Stimulated activated CD4-positive, alpha-beta T cell treated with anti-CD3 and anti-CD28 coated beads, Interleukin-2, amount 100 ng/mL, for 4 hours (primary cell): Measurements from ENCODE around the gene PTPRCAP.
"Not testable (repeated sequence)": the region's sequence is repeated elsewhere in the genome, so short reads cannot be mapped to it uniquely, and the experiment has no call there.

ENCODE experiments used
- DNase-seq: peaks from one replicate; pipeline ENCODE4 v3.0.0-alpha.2; 2020; ENCODE audit warnings: low read depth

The PTPRCAP gene

DNA sequence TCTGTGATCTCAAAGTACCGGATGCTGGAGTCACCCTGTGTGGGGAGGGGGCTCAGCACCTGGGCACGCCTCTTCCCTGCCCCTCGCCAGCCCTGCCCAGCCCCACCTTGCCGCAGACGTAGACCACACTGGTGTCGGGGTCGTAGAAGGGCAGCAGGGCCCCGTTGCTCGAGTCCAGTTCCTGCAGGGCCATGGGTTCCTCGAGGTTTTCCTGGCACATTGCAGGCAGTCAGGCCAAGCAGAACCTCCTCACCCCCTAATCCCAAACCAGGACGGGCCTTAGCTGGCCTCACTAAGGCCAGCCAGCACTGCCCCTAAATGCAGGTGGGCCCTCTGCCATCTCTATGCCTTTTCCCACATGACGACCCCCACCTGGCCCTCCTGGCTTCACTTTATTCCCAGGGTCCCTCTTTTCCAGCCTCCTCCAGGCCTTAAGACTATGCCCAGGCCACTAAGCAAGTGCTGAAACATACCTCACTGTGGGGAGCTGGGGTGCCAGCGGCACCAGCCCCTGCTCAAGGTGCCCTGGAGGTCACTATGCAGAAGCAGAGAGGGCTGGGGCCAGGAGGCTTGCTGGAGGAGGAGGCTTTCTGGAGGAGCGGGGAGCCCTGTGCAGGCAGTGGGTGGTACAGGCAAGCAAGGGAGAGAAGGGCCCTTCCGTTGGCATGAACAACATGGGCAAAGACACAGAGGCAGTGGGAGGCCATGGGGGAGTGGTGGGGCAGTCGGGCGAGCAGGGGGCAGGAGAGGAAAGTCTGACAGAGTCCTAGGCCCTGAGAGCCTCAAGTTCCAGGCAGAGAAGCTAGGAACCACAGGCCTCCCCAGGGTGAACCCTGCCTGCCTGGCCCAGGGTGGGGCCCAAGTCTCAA, 3.0 kb upstream of the PTPRCAP start:
- no peak for DNase-seq

DNA sequence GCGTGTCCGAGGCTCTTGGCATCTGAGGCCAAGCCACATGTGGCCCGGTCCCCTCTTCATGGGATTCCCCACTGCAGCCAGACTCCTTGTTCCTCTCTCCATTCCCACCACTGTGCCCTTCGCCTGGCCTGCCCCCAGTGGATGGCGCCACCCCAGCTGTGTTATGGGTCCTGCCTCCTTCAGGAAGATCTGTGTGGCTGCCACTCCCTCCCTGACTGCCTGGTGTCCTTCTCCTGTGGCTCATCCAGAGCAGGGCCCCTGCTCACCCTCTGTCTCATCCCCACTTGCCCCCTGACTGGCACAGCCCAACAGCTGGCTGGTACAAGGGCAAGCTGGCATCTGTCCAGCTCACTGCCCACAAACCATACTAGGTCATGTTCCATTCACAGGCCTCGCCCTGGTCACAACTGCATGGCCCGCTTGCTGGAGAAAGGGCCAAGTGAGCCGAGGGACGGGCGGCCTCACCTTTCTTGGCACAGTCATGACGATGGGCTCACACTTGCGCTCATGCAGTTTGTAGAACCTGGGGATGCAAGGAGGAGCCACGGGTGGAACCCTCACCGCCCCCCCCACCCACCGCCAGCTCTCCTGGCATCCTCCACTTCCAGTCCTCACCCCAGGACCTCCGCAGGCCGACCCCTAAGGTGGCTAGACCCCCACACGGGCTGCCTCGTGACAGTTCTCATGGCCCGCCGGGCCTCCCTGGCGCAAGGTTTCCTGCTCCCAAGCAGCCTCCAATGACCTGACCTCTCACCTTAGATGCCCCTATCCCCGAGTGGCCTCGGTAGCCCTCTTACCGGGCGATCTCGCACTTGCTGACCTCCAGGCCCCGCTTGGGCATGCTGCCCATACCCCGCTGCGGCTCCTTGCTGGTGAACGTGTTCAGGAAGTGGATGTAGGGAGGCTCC, 2.1 kb upstream of the PTPRCAP start:
- no peak for DNase-seq

- peak; percentile 63 for DNase-seq
These were observed 848 bp upstream of the PTPRCAP start for GRCh38 chr11:67438158-67438902.

DNA sequence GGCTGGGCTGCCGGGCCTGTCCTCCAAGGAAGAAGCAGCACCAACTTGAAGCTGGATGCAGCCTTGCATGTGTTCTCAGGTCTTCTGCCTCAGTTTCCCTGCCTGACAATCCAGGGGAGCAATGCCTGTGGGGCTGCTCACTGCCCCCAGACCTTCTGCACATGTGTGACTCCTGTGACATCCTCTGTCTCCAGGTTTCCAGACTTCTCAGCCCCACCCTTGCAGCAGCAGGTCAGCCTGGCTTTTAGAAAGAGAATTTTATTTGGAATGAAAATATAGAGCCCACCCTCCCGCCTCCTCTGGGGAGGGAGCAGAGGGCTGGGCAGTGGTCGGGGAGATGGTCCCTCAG, 301 bp upstream of the PTPRCAP start:
- DNase-seq, result no peak

DNA sequence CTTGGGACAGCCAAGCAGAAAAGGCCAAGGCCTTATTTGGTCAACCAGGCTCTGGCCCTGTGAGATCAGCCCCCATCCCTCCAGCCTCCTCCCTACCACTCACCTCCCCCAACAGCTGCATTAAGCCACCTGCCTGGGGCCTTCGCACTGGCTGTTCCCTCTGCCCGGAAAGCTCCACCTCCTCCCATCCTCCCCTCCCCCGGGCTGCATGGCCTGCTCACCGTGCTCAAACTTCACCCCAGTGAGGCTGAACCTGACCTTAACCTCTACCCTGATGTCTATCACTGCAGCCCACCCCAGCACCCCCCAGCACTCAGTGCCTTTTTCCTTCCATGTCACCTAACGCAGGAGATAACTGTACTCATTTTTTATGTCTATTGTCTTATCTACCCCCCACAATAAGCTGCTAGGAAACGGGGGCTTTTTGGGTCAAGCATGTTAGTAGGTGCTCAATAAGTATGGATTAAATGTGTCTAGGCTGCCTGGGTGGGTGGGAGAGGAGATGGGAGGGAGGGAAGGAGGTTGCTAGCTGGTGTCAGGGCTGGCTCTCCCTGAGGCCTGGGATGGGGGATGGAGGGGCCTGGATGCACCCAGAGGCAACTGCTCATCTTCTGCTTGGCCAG, 912 bp downstream of the PTPRCAP start:
- peak; percentile 58 for DNase-seq

DNA sequence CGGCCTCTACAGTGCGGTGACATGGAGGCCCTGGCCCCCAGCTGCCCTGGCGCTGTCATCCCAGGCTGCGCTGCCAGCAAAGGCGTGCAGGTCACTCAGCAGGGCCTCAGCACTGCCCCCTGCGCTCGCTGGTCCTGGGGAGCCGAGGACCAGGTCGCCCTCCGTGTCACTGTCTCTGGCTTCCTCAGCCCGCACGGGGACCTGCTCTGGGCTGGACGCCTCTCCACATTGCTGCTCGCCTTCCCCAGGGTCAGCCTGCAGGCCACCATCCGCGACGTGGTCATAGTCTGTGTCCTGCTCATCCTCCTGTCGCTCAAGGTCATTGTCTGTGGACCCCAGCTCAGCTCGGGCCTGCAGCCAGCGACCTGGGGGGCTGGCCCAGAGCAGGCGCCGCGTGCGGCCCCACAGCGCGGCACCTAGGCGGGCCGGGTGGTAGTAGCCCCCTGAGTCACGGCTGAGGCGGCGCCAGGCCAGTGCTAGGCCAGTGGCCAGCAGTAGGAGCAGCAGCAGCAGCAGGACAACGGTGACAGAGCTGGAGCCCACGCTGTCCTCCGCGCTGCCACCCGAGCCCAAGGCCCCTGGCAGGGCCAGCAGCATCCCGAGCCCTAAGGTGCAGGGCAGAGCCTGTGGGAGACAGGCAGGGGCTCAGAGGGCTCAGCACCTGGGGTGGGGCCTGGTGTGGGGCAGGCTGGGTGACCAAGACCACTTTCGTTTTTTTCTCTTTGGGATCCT, 1.6 kb downstream of the PTPRCAP start:
- no peak for DNase-seq

GRCh38 chr11:67435031-67435726, 2.3 kb downstream of the PTPRCAP start:
- no peak for DNase-seq

DNA sequence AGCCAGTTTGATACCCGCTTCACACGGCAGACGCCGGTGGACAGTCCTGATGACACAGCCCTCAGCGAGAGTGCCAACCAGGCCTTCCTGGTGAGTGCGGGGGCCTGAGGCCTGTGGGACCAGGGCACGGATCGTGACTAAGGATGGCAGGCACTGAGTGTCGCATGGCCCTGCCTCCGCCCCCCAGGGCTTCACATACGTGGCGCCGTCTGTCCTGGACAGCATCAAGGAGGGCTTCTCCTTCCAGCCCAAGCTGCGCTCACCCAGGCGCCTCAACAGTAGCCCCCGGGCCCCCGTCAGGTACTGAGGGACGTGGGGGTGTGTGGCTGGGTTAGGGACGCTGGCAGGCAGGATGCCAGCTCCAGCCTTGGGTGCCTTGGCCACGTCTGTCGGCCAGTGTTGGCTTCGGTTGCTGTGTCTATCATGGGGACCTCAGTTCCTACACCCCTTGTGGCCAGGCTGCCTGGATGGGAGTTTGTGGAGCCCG, 3.0 kb downstream of the PTPRCAP start:
- no peak for DNase-seq

- no peak for DNase-seq
These were observed 3.7 kb downstream of the PTPRCAP start for GRCh38 chr11:67433536-67434394.

- DNase-seq, result no peak
These were observed 4.7 kb downstream of the PTPRCAP start for GRCh38 chr11:67432655-67433349.

- no peak for DNase-seq
These were observed 5.9 kb downstream of the PTPRCAP start for GRCh38 chr11:67431346-67432249.

- no peak for DNase-seq
These were observed 7.8 kb downstream of the PTPRCAP start for GRCh38 chr11:67429722-67430121.

DNA sequence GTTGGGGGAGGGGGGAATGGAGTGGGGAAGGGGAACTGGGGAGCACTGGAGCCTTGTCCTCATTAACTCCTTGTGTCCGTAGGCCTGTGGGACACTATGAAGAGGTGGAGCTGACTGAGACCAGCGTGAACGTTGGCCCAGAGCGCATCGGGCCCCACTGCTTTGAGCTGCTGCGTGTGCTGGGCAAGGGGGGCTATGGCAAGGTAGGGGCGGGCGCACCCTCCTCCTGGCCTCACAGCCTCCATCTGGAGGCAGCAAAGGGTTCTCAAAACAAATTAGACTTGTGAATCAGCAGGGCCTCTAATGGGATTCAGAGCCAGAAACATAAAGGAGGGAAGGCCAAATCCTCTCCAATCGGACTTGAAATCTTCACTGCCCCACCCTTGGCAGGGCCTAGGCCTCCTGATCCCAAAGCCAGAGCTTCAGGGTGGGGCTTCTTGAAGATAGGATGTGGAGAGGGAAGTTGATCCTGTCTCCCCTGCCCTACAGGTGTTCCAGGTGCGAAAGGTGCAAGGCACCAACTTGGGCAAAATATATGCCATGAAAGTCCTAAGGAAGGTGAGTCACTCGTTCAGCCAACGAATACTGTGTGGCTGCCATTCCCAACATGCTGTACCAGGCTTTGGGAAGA, 8.3 kb downstream of the PTPRCAP start:
- DNase-seq, result no peak

DNA sequence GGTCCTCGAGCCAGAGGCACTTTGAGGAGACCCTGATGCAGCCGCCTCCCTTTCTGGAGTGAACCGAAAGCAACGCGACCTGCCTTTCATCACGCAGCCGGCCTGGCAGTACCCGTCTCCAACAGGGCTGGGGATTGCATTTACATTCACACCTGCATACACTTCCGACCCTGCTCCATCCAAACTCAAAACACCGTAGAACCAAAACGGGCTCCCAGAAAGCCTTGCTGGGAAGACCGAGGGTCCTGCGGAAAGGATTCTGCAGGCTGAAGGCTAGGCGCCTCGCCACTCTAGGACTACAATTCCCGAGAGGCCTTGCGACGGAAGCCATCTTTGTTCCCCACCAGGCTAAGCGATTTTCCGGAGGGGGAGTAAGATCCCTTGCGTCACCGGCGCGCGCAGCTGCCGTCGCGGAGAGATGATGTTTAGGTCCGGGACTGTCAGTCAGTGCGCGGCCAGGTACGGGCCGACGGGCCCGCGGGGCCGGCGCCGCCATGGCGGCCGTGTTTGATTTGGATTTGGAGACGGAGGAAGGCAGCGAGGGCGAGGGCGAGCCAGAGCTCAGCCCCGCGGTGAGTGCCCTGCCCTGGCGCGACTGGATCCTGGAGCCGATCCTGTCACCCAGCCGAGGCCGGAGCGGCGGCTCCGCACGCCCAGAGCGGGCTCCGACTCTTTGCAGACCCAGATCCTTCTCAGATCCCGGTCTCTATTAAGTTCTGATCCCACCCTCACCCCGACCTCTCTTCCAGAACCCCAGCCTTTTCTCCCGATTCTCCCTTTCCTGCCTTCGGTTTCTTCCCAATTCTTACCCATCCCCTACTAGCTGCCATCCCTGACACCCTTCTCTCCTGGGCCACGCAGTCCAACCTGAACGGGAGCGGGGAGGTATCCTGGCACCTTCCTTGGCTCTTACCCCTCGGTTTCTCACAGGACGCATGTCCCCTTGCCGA, 9.2 kb downstream of the PTPRCAP start, which contains the start of gene RPS6KB2:
Gene RPS6KB2, plus strand, starts transcription at position 443 of the 950 bp plus-strand sequence. Its CDS starts 52 bp downstream, at position 495.
- peak; percentile 98 for DNase-seq

- not testable (repeated sequence) for DNase-seq
These were observed 10.1 kb downstream of the PTPRCAP start for GRCh38 chr11:67427364-67427859.
